ENCODE results near the gene RASGEF1C. TPM values are rescaled to one million over a fixed set of nuclear protein-coding genes. Genes with fewer than 3 reads are reported as not detected.

The RASGEF1C gene
- total RNA-seq, 2 experiments from 2014 or later = not detected

- Histone ChIP-seq H3K4me2 (ENCODE audit: low read length) (no peak overlapping the region), H2AFZ (ENCODE audit: low read length) (no peak overlapping the region), H3K27ac (ENCODE audit: low read depth, low read length, poor library complexity, severe bottlenecking) (no peak overlapping the region), H4K20me1 (ENCODE audit: insufficient read depth, low read length) (no peaks in the 10 kb centered on the region), H3K79me2 (ENCODE audit: insufficient read depth, low read depth, low read length) (no peaks in the 10 kb centered on the region), H3K9me3 (ENCODE audit: low read length) (no peaks in the 10 kb centered on the region), H3K9me2 (ENCODE audit: insufficient read depth, low read length) (no peaks in the 10 kb centered on the region), H3K4me1 (ENCODE audit: insufficient read depth, low read length, poor library complexity, severe bottlenecking) (no peaks in the 10 kb centered on the region), H3K4me3 (ENCODE audit: low read depth, low read length, poor library complexity, severe bottlenecking) (no peak overlapping the region), H3K36me3 (ENCODE audit: insufficient read depth, low read length) (no peaks in the 10 kb centered on the region)
- ChIA-PET POLR2A (no interaction called here), CTCF (ENCODE audit: unreplicated experiment) (interaction anchor here (0.6 kb wide), 1 partner anchor 526 kb away, joined by 3 read pairs; no protein-coding TSS in a partner anchor)
- intact Hi-C loops (cut with micrococcal nuclease; ENCODE audit: unreplicated experiment) = no loop called here
- DNase-seq (ENCODE audit: low spot score) = no peak
- no TSS peak for BruUV-seq (replicated peaks)
- no peak for TF ChIP-seq EZH2phosphoT487 (IDR thresholded peaks at IDR 0.05; ENCODE audit: borderline replicate concordance, low read depth, low read length)
- TF ChIP-seq, protein P1, sequence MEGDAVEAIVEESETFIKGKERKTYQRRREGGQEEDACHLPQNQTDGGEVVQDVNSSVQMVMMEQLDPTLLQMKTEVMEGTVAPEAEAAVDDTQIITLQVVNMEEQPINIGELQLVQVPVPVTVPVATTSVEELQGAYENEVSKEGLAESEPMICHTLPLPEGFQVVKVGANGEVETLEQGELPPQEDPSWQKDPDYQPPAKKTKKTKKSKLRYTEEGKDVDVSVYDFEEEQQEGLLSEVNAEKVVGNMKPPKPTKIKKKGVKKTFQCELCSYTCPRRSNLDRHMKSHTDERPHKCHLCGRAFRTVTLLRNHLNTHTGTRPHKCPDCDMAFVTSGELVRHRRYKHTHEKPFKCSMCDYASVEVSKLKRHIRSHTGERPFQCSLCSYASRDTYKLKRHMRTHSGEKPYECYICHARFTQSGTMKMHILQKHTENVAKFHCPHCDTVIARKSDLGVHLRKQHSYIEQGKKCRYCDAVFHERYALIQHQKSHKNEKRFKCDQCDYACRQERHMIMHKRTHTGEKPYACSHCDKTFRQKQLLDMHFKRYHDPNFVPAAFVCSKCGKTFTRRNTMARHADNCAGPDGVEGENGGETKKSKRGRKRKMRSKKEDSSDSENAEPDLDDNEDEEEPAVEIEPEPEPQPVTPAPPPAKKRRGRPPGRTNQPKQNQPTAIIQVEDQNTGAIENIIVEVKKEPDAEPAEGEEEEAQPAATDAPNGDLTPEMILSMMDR (conservative IDR thresholded peaks at IDR 0.05; ENCODE audit: low read length) = no peak
Observed at GRCh38 chr5:180115326-180116076, 93.5 kb downstream of the RASGEF1C start.

DNA sequence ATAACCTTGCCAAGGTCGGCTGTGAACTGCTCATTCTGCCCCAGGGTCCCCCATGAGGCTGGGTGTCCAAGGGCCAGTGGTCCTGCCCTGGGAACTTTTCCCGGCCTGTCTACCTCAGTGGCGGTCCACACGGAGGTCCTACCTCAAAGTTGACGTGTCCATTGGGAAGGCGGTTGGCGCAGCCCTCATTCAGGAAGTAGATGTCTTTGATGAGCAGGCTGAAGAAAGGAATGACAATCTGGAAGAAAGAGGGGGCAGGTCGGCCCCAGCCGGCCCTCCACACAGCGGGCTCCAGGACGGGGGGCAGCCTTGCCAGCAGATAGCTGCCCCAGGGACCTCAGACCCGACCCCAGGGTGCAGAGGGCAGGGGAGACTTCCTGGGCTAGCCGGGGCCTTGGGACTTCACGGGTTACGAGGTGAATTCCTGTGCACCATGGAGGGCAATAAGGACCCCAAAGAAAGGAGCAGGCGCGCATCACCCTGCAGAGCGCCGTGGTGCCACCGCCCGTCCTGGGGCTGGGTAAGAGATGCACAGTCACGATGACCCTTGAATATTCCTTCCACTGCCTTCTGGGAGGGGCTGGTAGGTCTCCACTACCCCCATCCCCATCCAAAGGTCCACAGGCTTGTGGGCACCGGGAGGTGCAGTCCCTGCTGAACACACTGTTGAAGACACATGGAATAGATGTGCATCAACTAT is 94.6 kb downstream of the RASGEF1C start:
- TF ChIP-seq, protein P1 (conservative IDR thresholded peaks at IDR 0.05; ENCODE audit: low read length) = no peak
- no peak for TF ChIP-seq EZH2phosphoT487 (IDR thresholded peaks at IDR 0.05; ENCODE audit: borderline replicate concordance, low read depth, low read length)
- Histone ChIP-seq H3K79me2 (ENCODE audit: insufficient read depth, low read depth, low read length) (no peaks in the 10 kb centered on the region), H4K20me1 (ENCODE audit: insufficient read depth, low read length) (no peaks in the 10 kb centered on the region), H3K27ac (ENCODE audit: low read depth, low read length, poor library complexity, severe bottlenecking) (no peak overlapping the region), H3K36me3 (ENCODE audit: insufficient read depth, low read length) (no peaks in the 10 kb centered on the region), H3K9me3 (ENCODE audit: low read length) (no peaks in the 10 kb centered on the region), H3K4me1 (ENCODE audit: insufficient read depth, low read length, poor library complexity, severe bottlenecking) (no peaks in the 10 kb centered on the region), H3K4me3 (ENCODE audit: low read depth, low read length, poor library complexity, severe bottlenecking) (no peak overlapping the region), H3K4me2 (ENCODE audit: low read length) (no peak overlapping the region), H2AFZ (ENCODE audit: low read length) (no peak overlapping the region), H3K9me2 (ENCODE audit: insufficient read depth, low read length) (no peaks in the 10 kb centered on the region)
- ChIA-PET CTCF (ENCODE audit: unreplicated experiment) (interaction anchor here (0.6 kb wide), 1 partner anchor 527 kb away, joined by 3 read pairs; no protein-coding TSS in a partner anchor), POLR2A (no interaction called here)
- no peak for DNase-seq (ENCODE audit: low spot score)
- BruUV-seq (replicated peaks) = no TSS peak
- intact Hi-C loops (cut with micrococcal nuclease; ENCODE audit: unreplicated experiment) = no loop called here
